Upper lobe of left lung (tissue), 4 donors: Measurements from ENCODE around the gene FGF21.

Experiments used
- CTCF ChIP-seq, 6 experiments: fragments of 450-650 bp in 4 of 6; fragments of 200-600 bp in 2 of 6; sonication (generic) in 2 of 6; IDR thresholded peaks; one replicate each; pipeline ENCODE4 v1.5.1; 2016 to 2019; ENCODE audit warnings: antibody characterized with exemption in 6 of 6
- POLR2A ChIP-seq, 4 donors: fragments of 450-650 bp; IDR thresholded peaks; one replicate each; pipeline ENCODE4 v1.5.1; 2016 to 2017; ENCODE audit warnings: antibody characterized with exemption in 4 of 4, mild to moderate bottlenecking in 2 of 4

- TF ChIP-seq CTCF (IDR thresholded peaks at IDR 0.05) (no peak), POLR2A (IDR thresholded peaks at IDR 0.05) (no peak)
Observed at GRCh38 chr19:48777139-48777538, 21.8 kb downstream of the FGF21 start.
